PC-3 (cell line): ENCODE results near the gene HLCS. TPM values are rescaled to one million over a fixed set of nuclear protein-coding genes. Genes with fewer than 3 reads are reported as not detected.

Source experiments
- ATAC-seq: fragments of 200-7000 bp; cut with Tn5 transposase; 2 replicates; pipeline ENCODE4 v1.9.1; 2020; ENCODE audit warnings: mild to moderate bottlenecking, moderate library complexity
- BruUV-seq: library from RNA; stranded (reverse); fragments of 400-500 nt; replicated peaks from 2 replicates; lab custom pipeline; 2021; lab: Mats Ljungman, UMichigan
- CTCF ChIA-PET: fragments of 300-600 bp; sonication (Branson Sonifier 250); formaldehyde crosslinking; loops from one replicate; lab custom pipeline; 2022; ENCODE audit warnings: antibody characterized with exemption; lab: Charles Lee
- POLR2A ChIA-PET: fragments of 300-600 bp; sonication (Branson Sonifier 250); formaldehyde crosslinking; loops from one replicate; lab custom pipeline; 2022; ENCODE audit warnings: antibody characterized with exemption; ENCODE audit not compliant: unreplicated experiment; lab: Charles Lee
- DNase-seq: peaks from one replicate; pipeline ENCODE4 v3.0.0-alpha.2; 2015
- H2AFZ ChIP-seq: fragments of 300-600 bp; sonication (generic); 2 replicates; pipeline ENCODE4 v1.6.0; 2016; ENCODE audit warnings: antibody characterized with exemption, low read length
- H3F3A ChIP-seq: fragments of 300-600 bp; sonication (generic); one replicate; pipeline ENCODE4 v1.6.0; 2017; ENCODE audit warnings: antibody characterized with exemption, low read length, control low read depth, mild to moderate bottlenecking; ENCODE audit not compliant: unreplicated experiment
- H3K27ac ChIP-seq: fragments of 300-600 bp; sonication (generic); 2 replicates; pipeline ENCODE4 v1.5.1; 2016; ENCODE audit warnings: mild to moderate bottlenecking, low read length
- H3K27me3 ChIP-seq: fragments of 300-600 bp; sonication (generic); 2 replicates; pipeline ENCODE4 v1.6.1; 2016; ENCODE audit warnings: low read length, mixed read lengths
- H3K36me3 ChIP-seq: fragments of 300-600 bp; sonication (generic); 2 replicates; pipeline ENCODE4 v1.6.1; 2016; ENCODE audit warnings: low read depth, mixed run types, low read length, mixed read lengths
- H3K4me1 ChIP-seq: fragments of 300-600 bp; sonication (generic); 2 replicates; pipeline ENCODE4 v1.5.1; 2016; ENCODE audit warnings: low read length; ENCODE audit not compliant: insufficient read depth
- H3K4me2 ChIP-seq: fragments of 300-600 bp; sonication (generic); 2 replicates; pipeline ENCODE4 v1.6.0; 2016; ENCODE audit warnings: low read length
- H3K4me3 ChIP-seq: fragments of 300-600 bp; sonication (generic); 2 replicates; pipeline ENCODE4 v1.5.1; 2016; ENCODE audit warnings: mild to moderate bottlenecking, low read length, mixed read lengths
- H3K79me2 ChIP-seq: fragments of 300-600 bp; sonication (generic); 2 replicates; pipeline ENCODE4 v1.6.1; 2017; ENCODE audit warnings: low read length, mixed read lengths
- H3K9ac ChIP-seq: fragments of 300-600 bp; sonication (generic); 2 replicates; pipeline ENCODE4 v1.6.0; 2016; ENCODE audit warnings: mild to moderate bottlenecking, low read length
- H3K9me2 ChIP-seq: fragments of 300-600 bp; sonication (generic); replicated peaks from 2 replicates; pipeline ENCODE4 v1.6.1; 2016; ENCODE audit warnings: mixed run types, low read length, mixed read lengths
- H3K9me3 ChIP-seq: fragments of 300-600 bp; sonication (generic); 2 replicates; pipeline ENCODE4 v1.6.1; 2016; ENCODE audit warnings: low read length, mixed read lengths
- H4K20me1 ChIP-seq: fragments of 300-600 bp; sonication (generic); 2 replicates; pipeline ENCODE4 v1.6.1; 2016; ENCODE audit warnings: low read length, mixed read lengths
- CTCF ChIP-seq: fragments of 300-600 bp; sonication (generic); conservative IDR thresholded peaks from 2 replicates; pipeline ENCODE4 v1.5.1; 2017; ENCODE audit warnings: antibody characterized with exemption, low read depth, mild to moderate bottlenecking, low read length
- EZH2 ChIP-seq: fragments of 300-600 bp; sonication (generic); IDR thresholded peaks from one replicate; pipeline ENCODE4 v1.6.1; 2017; ENCODE audit warnings: antibody characterized with exemption, mild to moderate bottlenecking, low read length; ENCODE audit not compliant: unreplicated experiment
- EZH2phosphoT487 ChIP-seq: fragments of 300-600 bp; sonication (generic); IDR thresholded peaks from 2 replicates; pipeline ENCODE4 v1.6.1; 2018; ENCODE audit warnings: mild to moderate bottlenecking, antibody characterized with exemption, low read length, borderline replicate concordance
- intact Hi-C: fragments of 100-400 bp; cut with micrococcal nuclease; formaldehyde crosslinking; loops from 2 replicates; pipeline ENCODE4 v1.9.0; 2023
- total RNA-seq: library from RNA; depleted of rRNA; stranded (reverse); fragments of >200 nt; gene quantifications from 2 replicates; pipeline ENCODE4 v1.2.3, GENCODE V29; 2014

Gene HLCS
- total RNA-seq, 1 experiment from 2014 or later: 44.1 TPM

- H3K9ac ChIP-seq: no peak overlapping the region
- no peak overlapping the region for H3K4me3 ChIP-seq
- no peak overlapping the region for H3K27ac ChIP-seq
- no peak for TF ChIP-seq EZH2phosphoT487
- no peak for TF ChIP-seq CTCF
- no peak for TF ChIP-seq EZH2
- BruUV-seq: no TSS peak
- DNase-seq (no peak), ATAC-seq (no peak)
- ChIA-PET POLR2A (no interaction called here), CTCF (no interaction called here)
- 0 out of 2 replicates have a peak, but pooled peaks cover 2% of the 10 kb centered on the region for H3K36me3 ChIP-seq
- H3K4me2 ChIP-seq: no peak overlapping the region
- no peaks in the 10 kb centered on the region for H3F3A ChIP-seq
- H3K79me2 ChIP-seq: no peaks in the 10 kb centered on the region
- no peaks in the 10 kb centered on the region for H3K27me3 ChIP-seq
- peaks cover 7% of the 10 kb centered on the region; the same call in 1 of the 2 replicates for H3K4me1 ChIP-seq
- H4K20me1 ChIP-seq: no peaks in the 10 kb centered on the region
- H2AFZ ChIP-seq: no peak overlapping the region
- no peaks in the 10 kb centered on the region for H3K9me2 ChIP-seq
- intact Hi-C loops: no loop called here
- no peaks in the 10 kb centered on the region for H3K9me3 ChIP-seq
Observed at GRCh38 chr21:36821032-36821299, 145.5 kb downstream of the HLCS start.

- CTCF ChIA-PET: no interaction called here
- Histone ChIP-seq H3K4me2 (no peak overlapping the region), H4K20me1 (no peaks in the 10 kb centered on the region), H3K36me3 (0 out of 2 replicates have a peak, but pooled peaks cover 2% of the 10 kb centered on the region), H3K79me2 (no peaks in the 10 kb centered on the region), H3K27me3 (no peaks in the 10 kb centered on the region), H3K9me3 (no peaks in the 10 kb centered on the region), H3F3A (no peaks in the 10 kb centered on the region), H3K4me3 (no peak overlapping the region), H3K4me1 (peaks cover 7% of the 10 kb centered on the region; the same call in 1 of the 2 replicates), H3K9ac (no peak overlapping the region), H3K9me2 (no peaks in the 10 kb centered on the region), H3K27ac (no peak overlapping the region), H2AFZ (no peak overlapping the region)
- intact Hi-C loops: no loop called here
- TF ChIP-seq CTCF (no peak), EZH2 (no peak), EZH2phosphoT487 (no peak)
- ATAC-seq (no peak), DNase-seq (no peak)
- POLR2A ChIA-PET: no interaction called here
- no TSS peak for BruUV-seq
Observed at GRCh38 chr21:36820176-36821031, 146.1 kb downstream of the HLCS start.

- Histone ChIP-seq H3K27ac (no peak overlapping the region), H3K9ac (no peak overlapping the region), H3K36me3 (0 out of 2 replicates have a peak, but pooled peaks cover 2% of the 10 kb centered on the region), H3K4me1 (peaks cover 3% of the 10 kb centered on the region; the same call in 1 of the 2 replicates), H3K4me2 (no peak overlapping the region), H2AFZ (no peak overlapping the region), H3K9me2 (no peaks in the 10 kb centered on the region), H3K9me3 (no peaks in the 10 kb centered on the region), H3K27me3 (no peaks in the 10 kb centered on the region), H3K4me3 (no peak overlapping the region), H4K20me1 (no peaks in the 10 kb centered on the region), H3F3A (no peaks in the 10 kb centered on the region), H3K79me2 (no peaks in the 10 kb centered on the region)
- ATAC-seq (no peak), DNase-seq (no peak)
- intact Hi-C loops: no loop called here
- CTCF ChIA-PET: no interaction called here
- TF ChIP-seq EZH2phosphoT487: no peak
- TF ChIP-seq EZH2: no peak
- no peak for TF ChIP-seq CTCF
- POLR2A ChIA-PET: no interaction called here
- no TSS peak for BruUV-seq
Observed at GRCh38 chr21:36817732-36818450, 148.6 kb downstream of the HLCS start.
